Endothelial cell of umbilical vein (primary cell): ENCODE measurements around the gene AVL9. TPM values are rescaled to one million over a fixed set of nuclear protein-coding genes. Genes with fewer than 3 reads are reported as not detected.

Source experiments
- BruUV-seq: library from RNA; stranded (reverse); fragments of 400-500 nt; replicated peaks from 2 replicates; lab custom pipeline; 2021; lab: Mats Ljungman, UMichigan
- CTCF ChIA-PET: fragments of 300-600, 350-600 bp; sonication (Branson Sonifier 250); formaldehyde crosslinking; loops from one replicate; lab custom pipeline; 2021; ENCODE audit warnings: antibody characterized with exemption, inconsistent platforms; lab: Charles Lee
- POLR2A ChIA-PET: fragments of 300-600, 350-600 bp; sonication (Branson Sonifier 250); formaldehyde crosslinking; loops from one replicate; lab custom pipeline; 2021; ENCODE audit warnings: antibody characterized with exemption, inconsistent platforms; lab: Charles Lee
- DNase-seq: peaks from one replicate; pipeline ENCODE4 v3.0.0-alpha.2; 2011; ENCODE audit warnings: low read depth, low spot score
- FAIRE-seq: peaks from 2 replicates; lab custom pipeline; 2011; peaks lifted over from hg19 to GRCh38; lab: Jason Lieb, UNC
- H2AFZ ChIP-seq: 2 replicates; pipeline ENCODE4 v1.6.0; 2012; ENCODE audit warnings: low read depth, low read length, control low read depth, inconsistent platforms
- H3K27ac ChIP-seq: 2 replicates; pipeline ENCODE4 v1.5.1; 2011; ENCODE audit warnings: low read depth, mild to moderate bottlenecking, control low read depth, low read length, moderate library complexity; ENCODE audit not compliant: insufficient read depth
- H3K27me3 ChIP-seq, 2 experiments: 2 replicates each; pipeline versions ENCODE4 v1.6.0 to v1.6.1; 2011; ENCODE audit warnings: low read length in 2 of 2, mixed read lengths in 1 of 2; ENCODE audit not compliant: control insufficient read depth in 2 of 2, insufficient read depth in 2 of 2
- H3K36me3 ChIP-seq, 2 experiments: 2 replicates in 1 of 2; 3 replicates in 1 of 2; pipeline ENCODE4 v1.5.1; 2011; ENCODE audit warnings: low read length in 2 of 2, mild to moderate bottlenecking in 1 of 2, moderate library complexity in 1 of 2; ENCODE audit not compliant: control insufficient read depth in 2 of 2, insufficient read depth in 2 of 2; ENCODE audit errors: extremely low read depth in 1 of 2
- H3K4me1 ChIP-seq: 3 replicates; pipeline ENCODE4 v1.5.1; 2011; ENCODE audit warnings: mild to moderate bottlenecking, low read length; ENCODE audit not compliant: control insufficient read depth, insufficient read depth; ENCODE audit errors: extremely low read depth
- H3K4me2 ChIP-seq: 2 replicates; pipeline ENCODE4 v1.6.1; 2011; ENCODE audit warnings: low read length, control low read depth, mixed read lengths; ENCODE audit not compliant: insufficient read depth
- H3K4me3 ChIP-seq, 3 experiments: fragments of 200-600 bp in 1 of 3; sonication (generic), shearing (Covaris generic) in 1 of 3; replicated peaks in 1 of 3; 2 replicates each; pipeline ENCODE4 v1.5.1; 2011 to 2016; ENCODE audit warnings: control low read depth in 3 of 3, low read length in 3 of 3, mild to moderate bottlenecking in 2 of 3, inconsistent platforms in 1 of 3, low read depth in 1 of 3, moderate library complexity in 1 of 3; ENCODE audit not compliant: insufficient read depth in 1 of 3
- H3K79me2 ChIP-seq: 2 replicates; pipeline ENCODE4 v1.6.0; 2012; ENCODE audit warnings: low read length, inconsistent platforms; ENCODE audit not compliant: control insufficient read depth, insufficient read depth
- H3K9ac ChIP-seq: replicated peaks from 2 replicates; pipeline ENCODE3; 2011; ENCODE audit warnings: low read length, control low read depth; ENCODE audit not compliant: insufficient read depth; ENCODE audit errors: extremely low read depth
- H3K9me1 ChIP-seq: replicated peaks from 3 replicates; pipeline ENCODE4 v1.6.0; 2011; ENCODE audit warnings: mild to moderate bottlenecking, low read length; ENCODE audit not compliant: control insufficient read depth, insufficient read depth; ENCODE audit errors: extremely low read depth
- H3K9me3 ChIP-seq: replicated peaks from 2 replicates; pipeline ENCODE4 v1.5.1; 2012; ENCODE audit warnings: low read length, inconsistent platforms; ENCODE audit not compliant: control insufficient read depth, insufficient read depth
- H4K20me1 ChIP-seq: replicated peaks from 2 replicates; pipeline ENCODE3; 2011; ENCODE audit warnings: mild to moderate bottlenecking, low read length; ENCODE audit not compliant: control insufficient read depth, insufficient read depth; ENCODE audit errors: extremely low read depth
- CTCF ChIP-seq, 2 donors: IDR thresholded peaks; 1 replicate in 1 of 2; 2 replicates in 1 of 2; pipeline ENCODE4 v1.5.1; 2011; ENCODE audit warnings: low read length in 2 of 2, mild to moderate bottlenecking in 2 of 2, moderate library complexity in 2 of 2, control low read depth in 1 of 2, inconsistent platforms in 1 of 2, low read depth in 1 of 2; ENCODE audit not compliant: insufficient read depth in 1 of 2; ENCODE audit errors: extremely low read depth in 1 of 2
- EZH2 ChIP-seq: IDR thresholded peaks from 2 replicates; pipeline ENCODE4 v1.6.1; 2012; ENCODE audit warnings: borderline replicate concordance, low read depth, mild to moderate bottlenecking, moderate library complexity, low read length, inconsistent platforms; ENCODE audit not compliant: severe bottlenecking
- FOS ChIP-seq: IDR thresholded peaks from 2 replicates; pipeline ENCODE4 v1.6.1; 2011; ENCODE audit warnings: mild to moderate bottlenecking, low read length, moderate library complexity, borderline replicate concordance; ENCODE audit not compliant: insufficient read depth
- GATA2 ChIP-seq: IDR thresholded peaks from 2 replicates; pipeline ENCODE4 v1.7.0; 2011; ENCODE audit warnings: low read depth, mild to moderate bottlenecking, moderate library complexity, mixed read lengths, low read length; ENCODE audit not compliant: insufficient read length, insufficient read depth
- JUN ChIP-seq: IDR thresholded peaks from 2 replicates; pipeline ENCODE4 v1.6.1; 2011; ENCODE audit warnings: borderline replicate concordance, low read depth; ENCODE audit not compliant: insufficient read length, insufficient read depth
- MAX ChIP-seq: IDR thresholded peaks from 2 replicates; pipeline ENCODE4 v1.6.1; 2011; ENCODE audit not compliant: insufficient read depth, insufficient read length
- MYC ChIP-seq: IDR thresholded peaks from one replicate; pipeline ENCODE4 v1.6.1; 2011; ENCODE audit warnings: mild to moderate bottlenecking, low read depth, low read length
- POLR2A ChIP-seq: IDR thresholded peaks from 2 replicates; pipeline ENCODE4 v1.6.1; 2012; ENCODE audit warnings: low read depth, mild to moderate bottlenecking, control low read depth, low read length
- POLR2AphosphoS5 ChIP-seq: IDR thresholded peaks from 2 replicates; pipeline ENCODE4 v1.6.1; 2012; ENCODE audit warnings: low read depth, mild to moderate bottlenecking, control low read depth, low read length, moderate library complexity; ENCODE audit not compliant: insufficient read depth
- dilution Hi-C: fragments of 300-500 bp; cut with MboI; formaldehyde crosslinking; loops from one replicate; pipeline ENCODE4 v1.15.0; 2019; ENCODE audit warnings: low sequenced_read_pairs; ENCODE audit not compliant: extremely low pct_ligation_motif_present
- intact Hi-C: fragments of 100-400 bp; cut with micrococcal nuclease; formaldehyde crosslinking; loops from one replicate; pipeline ENCODE4 v1.10.0; 2022
- polyA plus RNA-seq, 4 experiments: library from polyadenylated mRNA; depleted of rRNA in 3 of 4; stranded (reverse) in 3 of 4; unstranded in 1 of 4; fragments of >200 nt; gene quantifications; 2 replicates each; pipeline versions ENCODE4 v1.2.1 to v1.2.3, GENCODE V29; 2011 to 2012; ENCODE audit warnings: missing spikeins in 1 of 4
- total RNA-seq: library from RNA; stranded (reverse); gene quantifications from 2 replicates; pipeline ENCODE4 v1.2.3, GENCODE V29; 2021

The AVL9 gene
- total and polyA plus RNA-seq, 2 donors (not counting 3 experiments of a cell fraction or from before 2014, with no cell fraction given) = 12.7 to 42.5 TPM

DNA sequence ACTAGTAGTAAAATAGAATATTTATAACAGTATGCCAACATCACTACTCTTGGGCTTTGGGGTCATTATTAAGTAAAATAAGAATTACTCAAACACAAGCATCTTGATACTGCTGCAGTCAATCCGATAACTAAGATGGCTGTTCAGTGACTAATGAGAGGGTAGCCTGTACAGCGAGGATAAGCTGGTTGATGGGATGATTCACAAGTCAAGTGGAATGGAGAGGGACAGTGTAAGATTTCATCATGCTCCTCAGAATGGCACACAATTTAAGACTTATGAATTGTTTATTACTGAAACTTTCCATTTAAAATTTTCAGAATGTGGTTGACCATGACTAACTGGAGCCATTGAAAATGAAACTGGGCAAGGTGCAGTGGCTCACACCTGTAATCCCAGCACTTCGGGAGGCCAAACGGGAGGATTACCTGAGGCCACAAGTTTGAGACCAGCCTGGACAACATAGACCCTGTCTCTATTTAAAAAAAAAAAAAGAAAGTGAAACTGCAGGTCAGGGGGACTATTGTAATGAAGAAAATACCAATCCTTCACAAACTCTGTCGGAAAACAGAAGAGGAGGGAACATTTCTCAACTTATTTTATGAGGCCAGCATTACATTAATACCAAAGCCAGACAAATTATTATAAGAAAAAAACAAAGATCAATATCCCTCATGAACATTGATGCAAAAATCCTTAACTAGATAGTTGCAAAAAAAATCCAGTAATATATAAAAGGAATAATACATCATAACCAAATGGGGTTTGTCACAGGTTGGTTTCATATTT lies 11.2 kb downstream of the AVL9 start:
- peak; percentile 57 for TF ChIP-seq JUN
- no peak for TF ChIP-seq MYC
- H3K27ac ChIP-seq = peak overlapping the region; percentile 28
- no TSS peak for BruUV-seq
- H2AFZ ChIP-seq = peak overlapping the region; percentile 30
- no peaks in the 10 kb centered on the region for H3K27me3 ChIP-seq
- ChIA-PET CTCF (interaction anchor here (0.7 kb wide), 1 partner anchor 15 kb away, joined by 3 read pairs; no protein-coding TSS in a partner anchor), POLR2A (no interaction called here)
- no peak overlapping the region for H3K9ac ChIP-seq
- H3K36me3 ChIP-seq = peaks cover 0 to 1% of the 10 kb centered on the region in 2 experiments
- H3K4me2 ChIP-seq = peak overlapping the region; percentile 58
- dilution Hi-C loops = no loop called here
- peaks cover 85% of the 10 kb centered on the region for H3K79me2 ChIP-seq
- peak; percentile 83 for FAIRE-seq
- no peaks in the 10 kb centered on the region for H4K20me1 ChIP-seq
- peaks cover 12% of the 10 kb centered on the region for H3K4me1 ChIP-seq
- intact Hi-C loops = no loop called here
- no peaks in the 10 kb centered on the region for H3K9me3 ChIP-seq
- no peak overlapping the region for H3K4me3 ChIP-seq
- no peaks in the 10 kb centered on the region for H3K9me1 ChIP-seq
- DNase-seq = peak; percentile 64

DNA sequence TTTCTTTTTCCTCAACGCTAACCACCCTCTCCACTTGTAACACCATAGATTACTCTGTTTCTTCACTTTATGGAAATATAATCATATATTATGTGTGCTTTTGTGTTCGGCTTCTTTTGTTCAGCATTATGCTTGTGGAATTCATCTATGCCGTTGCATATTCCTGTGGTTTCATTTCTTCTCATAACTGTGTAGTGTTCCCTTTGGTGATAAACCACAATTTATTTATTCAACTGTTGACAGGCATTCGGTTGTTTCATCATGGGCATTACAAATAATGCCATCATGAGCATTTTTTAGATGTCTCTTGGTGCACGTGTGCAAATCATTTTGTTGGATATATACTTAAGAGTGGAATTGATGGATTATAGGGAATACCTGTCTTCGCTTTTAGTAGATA lies 12.1 kb downstream of the AVL9 start:
- Histone ChIP-seq H3K27ac (no peak overlapping the region), H2AFZ (no peak overlapping the region), H3K9me3 (no peaks in the 10 kb centered on the region), H3K4me3 (no peak overlapping the region), H3K9ac (no peak overlapping the region), H4K20me1 (no peaks in the 10 kb centered on the region), H3K9me1 (no peaks in the 10 kb centered on the region), H3K79me2 (peaks cover 87% of the 10 kb centered on the region), H3K4me2 (no peak overlapping the region), H3K36me3 (peaks cover 0 to 1% of the 10 kb centered on the region in 2 experiments), H3K4me1 (peaks cover 2% of the 10 kb centered on the region), H3K27me3 (no peaks in the 10 kb centered on the region)
- intact Hi-C loops = no loop called here
- DNase-seq (no peak), FAIRE-seq (no peak)
- dilution Hi-C loops = no loop called here
- CTCF ChIA-PET = no interaction called here
- POLR2A ChIA-PET = no interaction called here
- BruUV-seq = no TSS peak
- TF ChIP-seq JUN (no peak), FOS (no peak), POLR2AphosphoS5 (no peak), CTCF (IDR thresholded peaks at IDR 0.05; ENCODE audit: extremely low read depth in 1 of 2, insufficient read depth in 1 of 2, low read depth in 1 of 2, low read length in 2 of 2) (no peak), GATA2 (no peak), MYC (no peak), EZH2 (no peak), POLR2A (no peak), MAX (no peak)
